GM19043 (cell line): Measurements from ENCODE around the gene VSIG2.

Source experiments
- ATAC-seq: cut with Tn5 transposase; IDR thresholded peaks from one replicate; pipeline ENCODE4 v1.9.1; 2021; ENCODE audit warnings: low read depth; ENCODE audit not compliant: unreplicated experiment

The VSIG2 gene

GRCh38 chr11:124724979-124725718, 26.9 kb downstream of the VSIG2 start:
- peak; percentile 93 for ATAC-seq

- ATAC-seq, result no peak
Observed at GRCh38 chr11:124722176-124722575, 29.9 kb downstream of the VSIG2 start.

GRCh38 chr11:124719534-124719933, 32.5 kb downstream of the VSIG2 start:
- no peak for ATAC-seq

GRCh38 chr11:124718801-124719200, 33.3 kb downstream of the VSIG2 start:
- no peak for ATAC-seq

- no peak for ATAC-seq
Observed at GRCh38 chr11:124717786-124718651, 34.0 kb downstream of the VSIG2 start.

GRCh38 chr11:124717421-124717785, 34.7 kb downstream of the VSIG2 start:
- no peak for ATAC-seq

GRCh38 chr11:124716591-124716990, 35.5 kb downstream of the VSIG2 start:
- no peak for ATAC-seq

GRCh38 chr11:124712392-124712791, 39.7 kb downstream of the VSIG2 start:
- ATAC-seq, result no peak

- no peak for ATAC-seq
Observed at GRCh38 chr11:124707829-124708228, 44.2 kb downstream of the VSIG2 start.

- no peak for ATAC-seq
Observed at GRCh38 chr11:124700028-124700427, 52.0 kb downstream of the VSIG2 start.

- no peak for ATAC-seq
Observed at GRCh38 chr11:124699547-124699946, 52.5 kb downstream of the VSIG2 start.
